B cell (primary cell): ENCODE results near the gene SIRPG.

Source experiments
- CTCF ChIP-seq: fragments of 200-600 bp; IDR thresholded peaks from one replicate; pipeline ENCODE4 v1.8.0; 2022; ENCODE audit warnings: antibody characterized with exemption, mild to moderate bottlenecking
- EZH2 ChIP-seq: IDR thresholded peaks from 2 replicates; pipeline ENCODE4 v1.6.1; 2012; ENCODE audit warnings: borderline replicate concordance, low read depth, mild to moderate bottlenecking, moderate library complexity, low read length; ENCODE audit not compliant: insufficient read depth, poor library complexity, severe bottlenecking

DNA sequence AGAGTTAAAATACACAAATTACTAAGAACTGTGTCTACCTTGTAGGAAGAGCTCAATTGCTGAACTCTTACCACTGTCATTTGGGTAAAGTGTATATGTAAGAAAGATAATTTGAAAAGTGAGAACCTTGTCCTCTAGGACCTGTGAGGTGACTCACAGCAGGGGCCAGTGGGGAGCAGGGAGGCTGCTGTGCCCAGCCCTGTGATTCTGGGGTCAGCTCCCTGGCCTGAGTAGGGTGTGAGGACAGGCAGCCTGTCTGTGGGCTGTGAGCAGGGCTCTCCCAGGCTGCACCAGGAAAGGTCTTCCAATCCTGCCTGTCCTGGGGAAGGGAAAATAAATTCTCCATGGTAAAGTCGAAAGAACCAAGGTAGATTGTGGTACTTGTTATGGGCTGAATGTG, 27.3 kb upstream of the SIRPG start:
- no peak for TF ChIP-seq CTCF
- no peak for TF ChIP-seq EZH2
